Stimulated activated CD4-positive, alpha-beta T cell treated with anti-CD3 and anti-CD28 coated beads, Interleukin-15, amount 100 ng/mL, for 48 hours (primary cell): ENCODE measurements around the gene TNFAIP2.
"Not testable (repeated sequence)": the region's sequence is repeated elsewhere in the genome, so short reads cannot be mapped to it uniquely, and the experiment has no call there.

Experiments used
- DNase-seq, 2 donors: peaks; one replicate each; pipeline ENCODE4 v3.0.0-alpha.2; 2020; ENCODE audit warnings: low read depth in 2 of 2

The TNFAIP2 gene

GRCh38 chr14:103107941-103108748 is 15.1 kb upstream of the TNFAIP2 start:
- DNase-seq = no peak

GRCh38 chr14:103108749-103109207 is 14.5 kb upstream of the TNFAIP2 start:
- no peak for DNase-seq

GRCh38 chr14:103109535-103110441 is 13.5 kb upstream of the TNFAIP2 start:
- DNase-seq = no peak

- DNase-seq = no peak
Observed at GRCh38 chr14:103110681-103111231, 12.5 kb upstream of the TNFAIP2 start.

- DNase-seq = no peak
Observed at GRCh38 chr14:103111232-103111868, 11.9 kb upstream of the TNFAIP2 start.

- DNase-seq = no peak
Observed at GRCh38 chr14:103112400-103113243, 10.6 kb upstream of the TNFAIP2 start.

- no peak for DNase-seq
Observed at GRCh38 chr14:103113303-103113702, 10.0 kb upstream of the TNFAIP2 start.

- no peak for DNase-seq
Observed at GRCh38 chr14:103113774-103114173, 9.5 kb upstream of the TNFAIP2 start.

- DNase-seq = not testable (repeated sequence)
Observed at GRCh38 chr14:103115086-103115679, 8.1 kb upstream of the TNFAIP2 start.

GRCh38 chr14:103115845-103116572 is 7.3 kb upstream of the TNFAIP2 start:
- DNase-seq = no peak

GRCh38 chr14:103116636-103117035 is 6.6 kb upstream of the TNFAIP2 start:
- DNase-seq = no peak

GRCh38 chr14:103117499-103117898 is 5.8 kb upstream of the TNFAIP2 start:
- DNase-seq = not testable (repeated sequence)

GRCh38 chr14:103118018-103118662 is 5.1 kb upstream of the TNFAIP2 start:
- DNase-seq = no peak

- no peak for DNase-seq
Observed at GRCh38 chr14:103118663-103119404, 4.4 kb upstream of the TNFAIP2 start.

GRCh38 chr14:103119527-103119926 is 3.7 kb upstream of the TNFAIP2 start:
- not testable (repeated sequence) for DNase-seq

GRCh38 chr14:103121121-103121845 is 2.0 kb upstream of the TNFAIP2 start:
- DNase-seq = no peak

GRCh38 chr14:103121846-103122584 is 1.2 kb upstream of the TNFAIP2 start:
- DNase-seq = no peak
